NB4 (cell line): ENCODE results near the gene SIRT5.
A peak's percentile ranks its signal among the peaks of the same experiment; 100 is the strongest.

Source experiments
- DNase-seq: peaks from one replicate; pipeline ENCODE4 v3.0.0; 2010; ENCODE audit warnings: low read depth
- H3K4me3 ChIP-seq: one replicate; pipeline ENCODE4 v1.5.1; 2011; ENCODE audit warnings: mild to moderate bottlenecking, low read depth, low read length, moderate library complexity
- MYC ChIP-seq: IDR thresholded peaks from 2 replicates; pipeline ENCODE4 v1.6.1; 2011; ENCODE audit warnings: low read depth, low read length
- POLR2A ChIP-seq: IDR thresholded peaks from 2 replicates; pipeline ENCODE4 v1.6.1; 2011; ENCODE audit warnings: mild to moderate bottlenecking; ENCODE audit not compliant: insufficient read length; ENCODE audit errors: extremely low read depth
- TF ChIP-seq, protein P1 (sequence below): IDR thresholded peaks from 2 replicates; pipeline ENCODE4 v1.6.1; 2011; ENCODE audit warnings: low read depth, low read length
- TF ChIP-seq, protein P2 (sequence below): IDR thresholded peaks from one replicate; pipeline ENCODE4 v1.5.1; 2012; ENCODE audit warnings: low read depth, low read length

The SIRT5 gene

GRCh38 chr6:13560651-13561044 is 13.8 kb upstream of the SIRT5 start:
- TF ChIP-seq POLR2A (no peak), MYC (no peak)
- TF ChIP-seq, protein P1, sequence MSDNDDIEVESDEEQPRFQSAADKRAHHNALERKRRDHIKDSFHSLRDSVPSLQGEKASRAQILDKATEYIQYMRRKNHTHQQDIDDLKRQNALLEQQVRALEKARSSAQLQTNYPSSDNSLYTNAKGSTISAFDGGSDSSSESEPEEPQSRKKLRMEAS = no peak
- TF ChIP-seq, protein P2, sequence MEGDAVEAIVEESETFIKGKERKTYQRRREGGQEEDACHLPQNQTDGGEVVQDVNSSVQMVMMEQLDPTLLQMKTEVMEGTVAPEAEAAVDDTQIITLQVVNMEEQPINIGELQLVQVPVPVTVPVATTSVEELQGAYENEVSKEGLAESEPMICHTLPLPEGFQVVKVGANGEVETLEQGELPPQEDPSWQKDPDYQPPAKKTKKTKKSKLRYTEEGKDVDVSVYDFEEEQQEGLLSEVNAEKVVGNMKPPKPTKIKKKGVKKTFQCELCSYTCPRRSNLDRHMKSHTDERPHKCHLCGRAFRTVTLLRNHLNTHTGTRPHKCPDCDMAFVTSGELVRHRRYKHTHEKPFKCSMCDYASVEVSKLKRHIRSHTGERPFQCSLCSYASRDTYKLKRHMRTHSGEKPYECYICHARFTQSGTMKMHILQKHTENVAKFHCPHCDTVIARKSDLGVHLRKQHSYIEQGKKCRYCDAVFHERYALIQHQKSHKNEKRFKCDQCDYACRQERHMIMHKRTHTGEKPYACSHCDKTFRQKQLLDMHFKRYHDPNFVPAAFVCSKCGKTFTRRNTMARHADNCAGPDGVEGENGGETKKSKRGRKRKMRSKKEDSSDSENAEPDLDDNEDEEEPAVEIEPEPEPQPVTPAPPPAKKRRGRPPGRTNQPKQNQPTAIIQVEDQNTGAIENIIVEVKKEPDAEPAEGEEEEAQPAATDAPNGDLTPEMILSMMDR = no peak
- peak; percentile 28 for DNase-seq
- no peak overlapping the region for H3K4me3 ChIP-seq

DNA sequence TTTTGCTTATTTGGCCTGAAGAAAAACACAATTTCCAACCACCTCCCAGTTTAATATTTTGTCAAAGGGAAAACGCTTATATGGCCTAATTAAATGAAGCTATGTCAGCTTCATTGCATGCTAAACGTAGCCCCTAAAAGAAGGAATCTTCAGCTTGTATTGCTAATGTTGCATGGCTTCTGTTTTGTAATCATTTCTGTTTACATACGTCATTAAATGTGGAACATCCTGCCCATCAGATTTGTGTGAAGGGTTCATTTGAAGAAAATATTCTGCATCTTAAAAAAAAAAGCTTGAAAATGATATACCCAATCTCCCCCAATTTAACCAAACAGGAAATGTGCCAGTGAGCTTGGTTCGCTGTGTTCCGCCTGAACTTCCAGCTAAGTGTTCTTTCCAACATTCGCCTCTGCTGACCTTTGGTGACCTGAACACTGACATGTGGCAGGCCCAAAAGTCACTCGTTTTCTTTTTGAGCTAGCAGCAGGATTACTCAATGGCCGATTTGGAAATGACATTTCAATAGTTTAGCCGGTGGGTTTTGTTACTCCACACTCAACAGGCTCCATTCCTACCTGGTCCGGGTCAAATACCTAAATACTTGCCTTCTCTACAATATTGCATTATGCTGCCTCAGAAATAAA is 12.7 kb upstream of the SIRT5 start:
- TF ChIP-seq, protein P1 = peak; percentile 4; the same call in 1 of the 2 replicates
- TF ChIP-seq POLR2A (no peak), MYC (0 out of 2 replicates have a peak, but pooled peaks have one; percentile 33)
- TF ChIP-seq, protein P2 = no peak
- H3K4me3 ChIP-seq = no peak overlapping the region
- peak; percentile 39 for DNase-seq

DNA sequence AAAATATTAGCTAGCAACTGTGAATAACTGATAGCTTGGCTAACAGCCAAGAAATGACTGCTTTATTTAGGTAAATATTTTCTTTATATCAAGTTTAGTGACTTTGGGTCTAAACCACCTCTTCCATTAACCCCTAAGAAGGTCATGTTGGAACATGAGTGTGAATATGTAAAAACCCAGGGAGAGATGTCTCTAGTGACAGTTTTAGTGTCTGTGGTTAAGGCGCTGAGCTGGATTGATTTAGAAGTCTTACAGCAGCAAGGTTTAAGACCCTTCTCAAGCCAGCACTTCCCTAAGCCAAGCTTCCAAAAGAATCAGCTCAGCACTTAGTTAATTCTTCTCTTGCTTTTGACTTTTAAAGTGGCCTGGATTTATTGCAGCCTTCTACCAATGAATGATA is 11.4 kb upstream of the SIRT5 start:
- no peak for DNase-seq
- H3K4me3 ChIP-seq = no peak overlapping the region
- TF ChIP-seq, protein P2 = no peak
- TF ChIP-seq, protein P1 = no peak
- TF ChIP-seq MYC (no peak), POLR2A (no peak)

DNA sequence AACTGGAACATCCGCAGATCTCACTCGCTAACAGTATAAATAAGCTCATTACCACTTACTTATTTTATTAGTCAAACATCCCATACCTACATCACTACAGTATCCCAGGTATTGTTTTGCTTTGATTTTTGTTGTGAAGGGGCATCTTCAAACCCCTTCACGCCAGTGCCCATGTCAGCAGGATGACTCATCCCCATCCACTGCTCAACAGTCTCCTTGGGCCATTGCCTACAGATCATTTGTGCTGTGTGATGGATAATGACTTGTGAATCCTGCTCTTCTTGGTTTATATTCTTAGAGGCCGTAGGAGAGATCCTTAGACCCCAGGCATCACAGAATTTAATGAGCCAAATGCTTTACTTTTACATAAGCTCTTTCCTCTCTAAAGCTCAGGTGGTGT is 8.5 kb upstream of the SIRT5 start:
- DNase-seq = no peak
- TF ChIP-seq MYC (no peak), POLR2A (no peak)
- TF ChIP-seq, protein P1 = no peak
- TF ChIP-seq, protein P2 = no peak

GRCh38 chr6:13566500-13566899 is 7.9 kb upstream of the SIRT5 start:
- DNase-seq = no peak
- no peak overlapping the region for H3K4me3 ChIP-seq
- TF ChIP-seq MYC (no peak), POLR2A (no peak)
- TF ChIP-seq, protein P2 = no peak
- TF ChIP-seq, protein P1 = no peak

More for the DNA sequence above, 8.5 kb upstream of the SIRT5 start:
- H3K4me3 ChIP-seq = no peak overlapping the region
